Keratinocyte (primary cell): ENCODE data around the gene CAMKMT.

Experiments used
- EZH2 ChIP-seq: IDR thresholded peaks from one replicate; pipeline ENCODE4 v1.6.1; 2012; ENCODE audit warnings: inconsistent platforms, mild to moderate bottlenecking, low read length, moderate library complexity
- TF ChIP-seq, protein P1 (sequence below), 3 experiments: IDR thresholded peaks in 1 of 3; conservative IDR thresholded peaks in 1 of 3; optimal IDR thresholded peaks in 1 of 3; 2 replicates in 2 of 3; 3 replicates in 1 of 3; pipeline versions ENCODE3 to v1.5.1; 2011; ENCODE audit warnings: low read length in 3 of 3, mild to moderate bottlenecking in 3 of 3, moderate library complexity in 2 of 3, control low read depth in 1 of 3, inconsistent platforms in 1 of 3; ENCODE audit not compliant: insufficient read depth in 2 of 3; ENCODE audit errors: extremely low read depth in 1 of 3

DNA sequence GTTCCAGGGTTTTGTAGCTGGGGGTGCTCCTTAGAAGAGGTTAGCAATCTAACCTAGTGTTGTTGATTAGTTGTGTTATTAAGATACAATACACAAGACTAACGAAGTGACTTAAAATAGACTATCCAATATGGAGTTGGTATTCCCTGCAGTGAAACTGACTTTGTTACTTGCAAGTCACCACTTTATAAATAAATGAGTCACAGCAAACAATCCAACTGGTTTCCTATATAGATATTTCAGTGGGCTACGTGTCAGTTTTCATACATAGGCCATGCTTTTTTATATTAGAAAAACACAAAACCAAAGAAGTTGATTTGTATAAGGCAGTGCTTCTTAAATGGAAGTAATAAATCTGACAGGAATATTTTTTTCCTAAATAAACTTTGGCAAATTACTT lies 274.0 kb downstream of the CAMKMT start:
- TF ChIP-seq, protein P1, sequence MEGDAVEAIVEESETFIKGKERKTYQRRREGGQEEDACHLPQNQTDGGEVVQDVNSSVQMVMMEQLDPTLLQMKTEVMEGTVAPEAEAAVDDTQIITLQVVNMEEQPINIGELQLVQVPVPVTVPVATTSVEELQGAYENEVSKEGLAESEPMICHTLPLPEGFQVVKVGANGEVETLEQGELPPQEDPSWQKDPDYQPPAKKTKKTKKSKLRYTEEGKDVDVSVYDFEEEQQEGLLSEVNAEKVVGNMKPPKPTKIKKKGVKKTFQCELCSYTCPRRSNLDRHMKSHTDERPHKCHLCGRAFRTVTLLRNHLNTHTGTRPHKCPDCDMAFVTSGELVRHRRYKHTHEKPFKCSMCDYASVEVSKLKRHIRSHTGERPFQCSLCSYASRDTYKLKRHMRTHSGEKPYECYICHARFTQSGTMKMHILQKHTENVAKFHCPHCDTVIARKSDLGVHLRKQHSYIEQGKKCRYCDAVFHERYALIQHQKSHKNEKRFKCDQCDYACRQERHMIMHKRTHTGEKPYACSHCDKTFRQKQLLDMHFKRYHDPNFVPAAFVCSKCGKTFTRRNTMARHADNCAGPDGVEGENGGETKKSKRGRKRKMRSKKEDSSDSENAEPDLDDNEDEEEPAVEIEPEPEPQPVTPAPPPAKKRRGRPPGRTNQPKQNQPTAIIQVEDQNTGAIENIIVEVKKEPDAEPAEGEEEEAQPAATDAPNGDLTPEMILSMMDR (optimal IDR thresholded peaks at IDR 0.05 in 1 of 3, IDR thresholded peaks at IDR 0.05 in 1 of 3, conservative IDR thresholded peaks at IDR 0.05 in 1 of 3; ENCODE audit: extremely low read depth in 1 of 3, insufficient read depth in 2 of 3, low read length in 3 of 3), result no peak
- no peak for TF ChIP-seq EZH2
